HEK293 (cell line): ENCODE measurements around the gene CD46.

ENCODE experiments used
- CTCF ChIP-seq: fragments of 450-650 bp; formaldehyde crosslinking; IDR thresholded peaks from 2 replicates; pipeline ENCODE4 v1.5.1; 2016; ENCODE audit warnings: missing biosample characterization, missing genetic modification characterization
- ZNF26 ChIP-seq: fragments of 450-650 bp; formaldehyde crosslinking; IDR thresholded peaks from 2 replicates; pipeline ENCODE4 v1.5.1; 2016; ENCODE audit warnings: missing biosample characterization, missing genetic modification characterization
- ZNF266 ChIP-seq: fragments of 450-650 bp; formaldehyde crosslinking; IDR thresholded peaks from 2 replicates; pipeline ENCODE4 v1.5.1; 2016; ENCODE audit warnings: missing biosample characterization, missing genetic modification characterization, low read depth
- ZNF433 ChIP-seq: fragments of 450-650 bp; formaldehyde crosslinking; IDR thresholded peaks from 2 replicates; pipeline ENCODE4 v1.5.1; 2016; ENCODE audit warnings: missing biosample characterization, missing genetic modification characterization, low read depth
- ZNF560 ChIP-seq: fragments of 450-650 bp; formaldehyde crosslinking; IDR thresholded peaks from 2 replicates; pipeline ENCODE4 v1.5.1; 2017; ENCODE audit warnings: missing biosample characterization, missing genetic modification characterization, borderline replicate concordance
- ZNF629 ChIP-seq: fragments of 450-650 bp; formaldehyde crosslinking; IDR thresholded peaks from 2 replicates; pipeline ENCODE4 v1.5.1; 2017; ENCODE audit warnings: missing biosample characterization, missing genetic modification characterization
- ZNF777 ChIP-seq: fragments of 450-650 bp; formaldehyde crosslinking; IDR thresholded peaks from 2 replicates; pipeline ENCODE4 v1.5.1; 2017; ENCODE audit warnings: missing biosample characterization, missing genetic modification characterization, borderline replicate concordance

DNA sequence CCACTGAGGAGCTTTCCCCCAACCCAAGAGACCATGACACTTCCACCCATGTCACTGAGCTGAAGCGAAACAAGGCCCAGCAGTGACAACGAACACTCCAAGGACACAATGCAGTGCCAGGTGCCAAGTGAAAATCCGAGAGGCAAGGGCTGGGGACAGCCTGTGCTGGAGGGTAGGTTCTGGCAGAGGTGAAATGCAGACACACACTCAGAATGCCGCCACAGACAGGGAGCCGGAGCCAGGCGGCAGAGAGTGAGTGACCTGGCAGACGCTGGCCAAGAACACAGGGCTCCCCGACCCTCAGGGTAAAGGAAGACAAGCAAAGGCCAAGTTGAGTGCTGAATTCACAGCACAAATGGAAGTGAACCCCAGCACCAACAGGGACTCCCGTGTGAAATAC lies 78.9 kb downstream of the CD46 start:
- TF ChIP-seq CTCF (tag by site-specific recombination), result no peak
- no peak for TF ChIP-seq ZNF433 (tag by site-specific recombination)
- TF ChIP-seq ZNF629 (tag by site-specific recombination), result no peak
- no peak for TF ChIP-seq ZNF777 (tag by site-specific recombination)
- TF ChIP-seq ZNF266 (tag by site-specific recombination), result no peak
- TF ChIP-seq ZNF26 (tag by site-specific recombination), result no peak
- TF ChIP-seq ZNF560, result no peak
